GM12892 (cell line): Measurements from ENCODE around the gene NUP98.
"Not testable (repeated sequence)": the region's sequence is repeated elsewhere in the genome, so short reads cannot be mapped to it uniquely, and the experiment has no call there.

ENCODE experiments used
- POLR2A ChIP-seq: IDR thresholded peaks from 2 replicates; pipeline ENCODE4 v1.6.1; 2011; ENCODE audit warnings: low read depth, low read length, control low read depth
- TAF1 ChIP-seq: IDR thresholded peaks from 2 replicates; pipeline ENCODE4 v1.6.1; 2011; ENCODE audit warnings: low read depth, mild to moderate bottlenecking, control low read depth, low read length, borderline replicate concordance

DNA sequence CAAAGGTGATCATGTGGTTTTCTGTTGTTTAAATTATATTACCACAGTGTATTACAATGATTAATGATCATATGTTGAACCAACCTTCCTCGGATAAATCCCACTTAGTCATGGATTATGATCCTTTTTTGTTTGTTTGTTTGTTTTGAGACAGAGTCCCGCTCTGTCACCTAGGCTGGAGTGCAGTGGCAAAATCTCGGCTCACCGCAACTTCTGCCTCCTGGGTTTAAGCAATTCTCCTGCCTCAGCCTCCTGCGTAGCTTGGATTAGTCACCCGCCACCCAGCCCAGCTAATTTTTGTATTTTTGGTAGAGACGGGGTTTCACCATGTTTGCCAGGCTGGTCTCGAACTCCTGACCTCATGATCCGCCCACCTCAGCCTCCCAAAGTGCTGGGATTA lies 30.5 kb downstream of the NUP98 start:
- TF ChIP-seq POLR2A, TAF1: not testable (repeated sequence)
